ENCODE data around the gene PCDHGA11. TPM values are rescaled to one million over a fixed set of nuclear protein-coding genes. Genes with fewer than 3 reads are reported as not detected.
"Not testable (repeated sequence)": the region's sequence is repeated elsewhere in the genome, so short reads cannot be mapped to it uniquely, and the experiment has no call there.

The PCDHGA11 gene
- total and polyA plus RNA-seq, 2 experiments from 2014 or later: 1.8 to 2.7 TPM

DNA sequence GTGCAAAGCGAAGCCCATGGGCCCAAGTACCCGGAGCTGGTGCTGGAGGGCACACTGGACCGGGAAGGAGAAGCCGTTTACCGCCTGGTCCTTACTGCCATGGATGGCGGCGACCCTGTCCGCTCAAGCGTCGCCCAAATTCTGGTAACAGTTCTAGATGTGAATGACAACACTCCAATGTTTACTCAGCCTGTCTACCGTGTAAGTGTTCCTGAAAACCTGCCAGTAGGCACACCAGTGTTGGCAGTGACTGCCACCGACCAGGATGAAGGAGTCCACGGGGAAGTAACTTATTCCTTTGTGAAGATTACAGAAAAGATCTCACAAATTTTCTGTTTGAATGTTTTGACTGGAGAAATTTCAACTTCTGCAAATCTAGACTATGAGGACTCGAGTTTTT lies 46.2 kb upstream of the PCDHGA11 start:
- H3K36me3 ChIP-seq (replicated peaks; ENCODE audit: insufficient read depth, low read depth): no peaks in the 10 kb centered on the region
- H3K4me1 ChIP-seq (ENCODE audit: insufficient read depth): no peaks in the 10 kb centered on the region
- no peak overlapping the region for H3K4me2 ChIP-seq
- 94% methylated on average over 14 of the region's 14 CpGs for WGBS (ENCODE audit: low lambda C conversion rate, missing lambda C conversion rate)
- H4K20me1 ChIP-seq (ENCODE audit: insufficient read depth, poor library complexity, severe bottlenecking): no peaks in the 10 kb centered on the region
- no peaks in the 10 kb centered on the region for H3K9me2 ChIP-seq (replicated peaks; ENCODE audit: insufficient read depth)
- H3K9me3 ChIP-seq (ENCODE audit: low read depth): no peaks in the 10 kb centered on the region
- no peak for TF ChIP-seq EZH2phosphoT487 (IDR thresholded peaks at IDR 0.05; ENCODE audit: low read depth, severe bottlenecking, unreplicated experiment)
- TF ChIP-seq, protein P1, sequence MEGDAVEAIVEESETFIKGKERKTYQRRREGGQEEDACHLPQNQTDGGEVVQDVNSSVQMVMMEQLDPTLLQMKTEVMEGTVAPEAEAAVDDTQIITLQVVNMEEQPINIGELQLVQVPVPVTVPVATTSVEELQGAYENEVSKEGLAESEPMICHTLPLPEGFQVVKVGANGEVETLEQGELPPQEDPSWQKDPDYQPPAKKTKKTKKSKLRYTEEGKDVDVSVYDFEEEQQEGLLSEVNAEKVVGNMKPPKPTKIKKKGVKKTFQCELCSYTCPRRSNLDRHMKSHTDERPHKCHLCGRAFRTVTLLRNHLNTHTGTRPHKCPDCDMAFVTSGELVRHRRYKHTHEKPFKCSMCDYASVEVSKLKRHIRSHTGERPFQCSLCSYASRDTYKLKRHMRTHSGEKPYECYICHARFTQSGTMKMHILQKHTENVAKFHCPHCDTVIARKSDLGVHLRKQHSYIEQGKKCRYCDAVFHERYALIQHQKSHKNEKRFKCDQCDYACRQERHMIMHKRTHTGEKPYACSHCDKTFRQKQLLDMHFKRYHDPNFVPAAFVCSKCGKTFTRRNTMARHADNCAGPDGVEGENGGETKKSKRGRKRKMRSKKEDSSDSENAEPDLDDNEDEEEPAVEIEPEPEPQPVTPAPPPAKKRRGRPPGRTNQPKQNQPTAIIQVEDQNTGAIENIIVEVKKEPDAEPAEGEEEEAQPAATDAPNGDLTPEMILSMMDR (IDR thresholded peaks at IDR 0.05; ENCODE audit: poor library complexity): no peak
- H3K27ac ChIP-seq: no peak overlapping the region
- DNase-seq (ENCODE audit: low spot score): no peak
- H3K79me2 ChIP-seq: no peaks in the 10 kb centered on the region
- no peaks in the 10 kb centered on the region for H3K27me3 ChIP-seq
- no peak overlapping the region for H3K4me3 ChIP-seq
- no peak overlapping the region for H2AFZ ChIP-seq

DNA sequence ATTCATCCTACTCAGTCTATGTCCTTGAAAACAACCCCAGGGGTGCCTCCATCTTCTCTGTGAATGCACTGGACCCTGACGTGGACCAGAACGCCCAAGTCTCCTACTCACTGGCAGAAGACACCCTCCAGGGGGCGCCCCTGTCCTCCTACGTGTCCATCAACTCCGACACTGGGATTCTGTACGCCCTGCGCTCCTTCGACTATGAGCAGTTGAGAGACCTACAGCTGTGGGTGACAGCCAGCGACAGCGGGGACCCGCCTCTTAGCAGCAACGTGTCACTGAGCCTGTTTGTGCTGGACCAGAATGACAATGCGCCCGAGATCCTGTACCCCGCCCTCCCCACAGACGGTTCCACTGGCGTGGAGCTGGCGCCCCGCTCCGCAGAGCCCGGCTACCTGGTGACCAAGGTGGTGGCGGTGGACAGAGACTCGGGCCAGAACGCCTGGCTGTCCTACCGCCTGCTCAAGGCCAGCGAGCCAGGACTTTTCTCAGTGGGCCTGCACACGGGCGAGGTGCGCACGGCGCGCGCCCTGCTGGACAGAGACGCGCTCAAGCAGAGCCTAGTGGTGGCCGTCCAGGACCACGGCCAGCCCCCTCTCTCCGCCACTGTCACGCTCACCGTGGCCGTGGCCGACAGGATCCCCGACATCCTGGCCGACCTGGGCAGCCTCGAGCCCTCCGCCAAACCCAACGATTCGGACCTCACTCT lies 45.3 kb upstream of the PCDHGA11 start:
- WGBS (ENCODE audit: low lambda C conversion rate, missing lambda C conversion rate): 97% methylated on average over 31 of the region's 48 CpGs
- not testable (repeated sequence) for DNase-seq (ENCODE audit: low spot score); H3K4me2 ChIP-seq; H3K9me2 ChIP-seq (replicated peaks; ENCODE audit: insufficient read depth); H3K4me1 ChIP-seq (ENCODE audit: insufficient read depth); H4K20me1 ChIP-seq (ENCODE audit: insufficient read depth, poor library complexity, severe bottlenecking); H3K9me3 ChIP-seq (ENCODE audit: low read depth); H2AFZ ChIP-seq; H3K79me2 ChIP-seq; H3K4me3 ChIP-seq; H3K36me3 ChIP-seq (replicated peaks; ENCODE audit: insufficient read depth, low read depth); H3K27ac ChIP-seq; H3K27me3 ChIP-seq

DNA sequence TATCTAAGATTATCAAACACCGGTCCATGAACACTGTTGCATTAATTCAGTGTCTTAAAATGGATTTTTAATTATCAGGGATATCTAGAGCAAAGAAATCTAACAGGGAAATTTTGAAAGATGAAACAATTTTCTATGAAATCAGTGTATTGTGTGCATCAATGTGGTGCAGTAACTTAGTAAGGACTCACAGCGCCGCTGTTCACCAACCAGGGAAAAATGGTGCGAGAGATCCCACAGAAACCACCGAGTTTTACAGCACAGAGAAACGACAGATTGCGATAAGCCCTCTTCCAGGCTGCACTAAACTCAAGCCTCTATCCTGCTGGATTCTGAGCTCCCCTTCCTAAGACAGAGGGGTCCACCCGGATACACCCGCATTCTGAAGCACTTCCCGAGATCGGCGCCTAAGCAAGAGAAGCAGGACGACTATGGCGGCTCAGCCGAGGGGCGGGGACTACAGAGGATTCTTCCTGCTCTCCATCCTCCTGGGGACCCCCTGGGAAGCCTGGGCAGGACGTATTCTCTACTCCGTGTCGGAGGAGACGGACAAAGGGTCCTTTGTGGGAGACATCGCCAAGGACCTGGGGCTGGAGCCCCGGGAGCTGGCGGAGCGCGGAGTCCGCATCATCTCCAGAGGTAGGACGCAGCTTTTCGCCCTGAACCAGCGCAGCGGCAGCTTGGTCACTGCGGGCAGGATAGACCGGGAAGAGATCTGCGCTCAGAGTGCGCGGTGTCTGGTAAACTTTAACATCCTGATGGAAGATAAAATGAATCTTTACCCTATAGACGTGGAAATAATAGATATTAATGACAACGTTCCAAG lies 38.2 kb upstream of the PCDHGA11 start, which contains the start of gene PCDHGA7:
Gene PCDHGA7, plus strand, starts transcription at position 274 of the 826 bp plus-strand sequence. Its CDS starts 158 bp downstream, at position 432.
- Histone ChIP-seq H3K9me3 (ENCODE audit: low read depth) (no peaks in the 10 kb centered on the region), H3K9me2 (replicated peaks; ENCODE audit: insufficient read depth) (no peaks in the 10 kb centered on the region), H3K27ac (no peak within 1 kb of the TSS), H3K79me2 (no peaks in the 10 kb centered on the region), H2AFZ (no peak within 1 kb of the TSS), H3K36me3 (replicated peaks; ENCODE audit: insufficient read depth, low read depth) (no peaks in the 10 kb centered on the region), H3K4me2 (no peak within 1 kb of the TSS), H4K20me1 (ENCODE audit: insufficient read depth, poor library complexity, severe bottlenecking) (no peaks in the 10 kb centered on the region), H3K4me1 (ENCODE audit: insufficient read depth) (no peaks in the 10 kb centered on the region), H3K27me3 (no peaks in the 10 kb centered on the region), H3K4me3 (no peak within 1 kb of the TSS)
- no peak for DNase-seq (ENCODE audit: low spot score)
- WGBS (ENCODE audit: low lambda C conversion rate, missing lambda C conversion rate): 95% methylated on average over 37 of the region's 37 CpGs
- TF ChIP-seq EZH2 (IDR thresholded peaks at IDR 0.05; ENCODE audit: borderline replicate concordance) (no peak), EZH2phosphoT487 (IDR thresholded peaks at IDR 0.05; ENCODE audit: low read depth, severe bottlenecking, unreplicated experiment) (no peak)
- TF ChIP-seq, protein P1 (IDR thresholded peaks at IDR 0.05; ENCODE audit: poor library complexity): no peak

DNA sequence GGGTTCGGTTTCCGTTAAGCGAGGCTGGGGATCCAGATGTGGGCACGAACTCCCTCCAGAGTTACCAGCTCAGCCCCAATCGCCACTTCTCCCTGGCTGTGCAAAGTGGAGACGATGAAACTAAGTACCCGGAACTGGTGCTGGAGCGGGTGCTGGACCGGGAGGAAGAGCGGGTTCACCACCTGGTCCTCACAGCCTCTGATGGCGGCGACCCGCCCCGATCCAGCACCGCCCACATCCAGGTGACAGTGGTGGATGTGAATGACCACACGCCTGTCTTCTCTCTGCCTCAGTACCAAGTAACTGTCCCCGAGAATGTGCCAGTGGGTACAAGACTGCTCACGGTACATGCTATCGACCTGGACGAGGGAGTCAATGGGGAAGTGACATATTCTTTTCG lies 37.5 kb upstream of the PCDHGA11 start:
- H3K36me3 ChIP-seq (replicated peaks; ENCODE audit: insufficient read depth, low read depth): no peaks in the 10 kb centered on the region
- no peaks in the 10 kb centered on the region for H3K4me1 ChIP-seq (ENCODE audit: insufficient read depth)
- no peak overlapping the region for H2AFZ ChIP-seq
- no peaks in the 10 kb centered on the region for H4K20me1 ChIP-seq (ENCODE audit: insufficient read depth, poor library complexity, severe bottlenecking)
- DNase-seq (ENCODE audit: low spot score): no peak
- 96% methylated on average over 21 of the region's 21 CpGs for WGBS (ENCODE audit: low lambda C conversion rate, missing lambda C conversion rate)
- no peak overlapping the region for H3K4me2 ChIP-seq
- H3K9me3 ChIP-seq (ENCODE audit: low read depth): peaks cover 1% of the 10 kb centered on the region
- no peaks in the 10 kb centered on the region for H3K27me3 ChIP-seq
- no peaks in the 10 kb centered on the region for H3K9me2 ChIP-seq (replicated peaks; ENCODE audit: insufficient read depth)
- no peaks in the 10 kb centered on the region for H3K79me2 ChIP-seq
- no peak overlapping the region for H3K4me3 ChIP-seq
- H3K27ac ChIP-seq: no peak overlapping the region
- no peak for TF ChIP-seq EZH2phosphoT487 (IDR thresholded peaks at IDR 0.05; ENCODE audit: low read depth, severe bottlenecking, unreplicated experiment)
- TF ChIP-seq, protein P1 (IDR thresholded peaks at IDR 0.05; ENCODE audit: poor library complexity): no peak
- TF ChIP-seq EZH2 (IDR thresholded peaks at IDR 0.05; ENCODE audit: borderline replicate concordance): no peak
